ENCODE results near the gene TBXA2R.
"Not testable (repeated sequence)": the region's sequence is repeated elsewhere in the genome, so short reads cannot be mapped to it uniquely, and the experiment has no call there.

Gene TBXA2R

GRCh38 chr19:3604987-3605343 is 1.7 kb downstream of the TBXA2R start:
- DNase-seq: peak; percentile 30

- DNase-seq: no peak
These were observed 2.3 kb downstream of the TBXA2R start for GRCh38 chr19:3604227-3604986.

- DNase-seq: no peak
These were observed 3.4 kb downstream of the TBXA2R start for GRCh38 chr19:3603121-3603811.

- no peak for DNase-seq
These were observed 5.7 kb downstream of the TBXA2R start for GRCh38 chr19:3601021-3601420.

GRCh38 chr19:3599776-3600187 is 6.9 kb downstream of the TBXA2R start:
- DNase-seq: no peak

- no peak for DNase-seq
These were observed 11.1 kb downstream of the TBXA2R start for GRCh38 chr19:3595521-3596061.

GRCh38 chr19:3593156-3593555 is 13.5 kb downstream of the TBXA2R start:
- no peak for DNase-seq

GRCh38 chr19:3591876-3592613 is 14.6 kb downstream of the TBXA2R start:
- DNase-seq: no peak

- DNase-seq: no peak
These were observed 15.6 kb downstream of the TBXA2R start for GRCh38 chr19:3590991-3591659.

GRCh38 chr19:3589949-3590348 is 16.7 kb downstream of the TBXA2R start:
- DNase-seq: no peak

GRCh38 chr19:3589439-3589838 is 17.2 kb downstream of the TBXA2R start:
- DNase-seq: no peak

- no peak for DNase-seq
These were observed 19.8 kb downstream of the TBXA2R start for GRCh38 chr19:3586707-3587346.

GRCh38 chr19:3586127-3586626 is 20.5 kb downstream of the TBXA2R start:
- peak; percentile 43 for DNase-seq

GRCh38 chr19:3585301-3586126 is 21.2 kb downstream of the TBXA2R start, which contains the start of gene GIPC3:
GIPC3 (plus strand) TSS chr19:3585478; CDS start chr19:3585598, 120 bp downstream.
- DNase-seq: no peak

GRCh38 chr19:3584036-3584802 is 22.5 kb downstream of the TBXA2R start:
- not testable (repeated sequence) for DNase-seq

GRCh38 chr19:3581792-3582191 is 24.9 kb downstream of the TBXA2R start:
- DNase-seq: not testable (repeated sequence)

- no peak for DNase-seq
These were observed 26.3 kb downstream of the TBXA2R start for GRCh38 chr19:3580156-3580934.

GRCh38 chr19:3578390-3578789 is 28.3 kb downstream of the TBXA2R start:
- DNase-seq: no peak

GRCh38 chr19:3577723-3578344 is 28.8 kb downstream of the TBXA2R start:
- no peak for DNase-seq
